ENCODE measurements around the gene TGFBR2. TPM values are rescaled to one million over a fixed set of nuclear protein-coding genes. Genes with fewer than 3 reads are reported as not detected.

TGFBR2 gene
- total RNA-seq, 1 experiment from 2014 or later: 48.2 TPM

- POLR2A ChIA-PET (ENCODE audit: unreplicated experiment): no interaction called here
- no peak for ATAC-seq
- Histone ChIP-seq H3K27me3 (ENCODE audit: low read length) (no peaks in the 10 kb centered on the region), H3K9me3 (ENCODE audit: low read length) (no peaks in the 10 kb centered on the region), H2AFZ (ENCODE audit: low read length) (no peak overlapping the region), H3K4me3 (ENCODE audit: low read length) (no peak overlapping the region), H3K9me2 (replicated peaks; ENCODE audit: low read length) (no peaks in the 10 kb centered on the region), H4K20me1 (ENCODE audit: low read length) (peaks cover 12% of the 10 kb centered on the region), H3F3A (ENCODE audit: low read length, unreplicated experiment) (no peaks in the 10 kb centered on the region), H3K4me1 (ENCODE audit: insufficient read depth, low read length) (peaks cover 23% of the 10 kb centered on the region), H3K9ac (ENCODE audit: low read length) (no peak overlapping the region), H3K79me2 (ENCODE audit: low read length) (peaks cover 98% of the 10 kb centered on the region), H3K36me3 (ENCODE audit: low read depth, low read length) (peaks cover 65% of the 10 kb centered on the region), H3K4me2 (ENCODE audit: low read length) (no peak overlapping the region), H3K27ac (ENCODE audit: low read length) (no peak overlapping the region)
- intact Hi-C loops (cut with micrococcal nuclease): no loop called here
- no TSS peak for BruUV-seq (replicated peaks)
- CTCF ChIA-PET: no interaction called here
- TF ChIP-seq EZH2phosphoT487 (IDR thresholded peaks at IDR 0.05; ENCODE audit: borderline replicate concordance, low read length): no peak
- TF ChIP-seq EZH2 (IDR thresholded peaks at IDR 0.05; ENCODE audit: low read length, unreplicated experiment): no peak
- no peak for TF ChIP-seq CTCF (conservative IDR thresholded peaks at IDR 0.05; ENCODE audit: low read depth, low read length)
- DNase-seq: no peak
Measured at GRCh38 chr3:30633718-30634117, 27.3 kb downstream of the TGFBR2 start.

GRCh38 chr3:30634761-30635735 lies 28.6 kb downstream of the TGFBR2 start:
- H3K79me2 ChIP-seq (ENCODE audit: low read length): peaks cover 98% of the 10 kb centered on the region
- no peak overlapping the region for H3K4me2 ChIP-seq (ENCODE audit: low read length)
- ATAC-seq: no peak
- H3K36me3 ChIP-seq (ENCODE audit: low read depth, low read length): peaks cover 52% of the 10 kb centered on the region
- no peak overlapping the region for H3K9ac ChIP-seq (ENCODE audit: low read length)
- intact Hi-C loops (cut with micrococcal nuclease): no loop called here
- H3F3A ChIP-seq (ENCODE audit: low read length, unreplicated experiment): no peaks in the 10 kb centered on the region
- H3K4me1 ChIP-seq (ENCODE audit: insufficient read depth, low read length): peaks cover 23% of the 10 kb centered on the region
- CTCF ChIA-PET: no interaction called here
- no TSS peak for BruUV-seq (replicated peaks)
- peaks cover 12% of the 10 kb centered on the region for H4K20me1 ChIP-seq (ENCODE audit: low read length)
- H3K4me3 ChIP-seq (ENCODE audit: low read length): no peak overlapping the region
- DNase-seq: no peak
- no peaks in the 10 kb centered on the region for H3K9me2 ChIP-seq (replicated peaks; ENCODE audit: low read length)
- no peak overlapping the region for H2AFZ ChIP-seq (ENCODE audit: low read length)
- POLR2A ChIA-PET (ENCODE audit: unreplicated experiment): interaction anchor here (0.7 kb wide), 1 partner anchor 89 kb away, joined by 3 read pairs; no protein-coding TSS in a partner anchor
- H3K27me3 ChIP-seq (ENCODE audit: low read length): no peaks in the 10 kb centered on the region
- no peak for TF ChIP-seq CTCF (conservative IDR thresholded peaks at IDR 0.05; ENCODE audit: low read depth, low read length)
- no peak for TF ChIP-seq EZH2 (IDR thresholded peaks at IDR 0.05; ENCODE audit: low read length, unreplicated experiment)
- no peak for TF ChIP-seq EZH2phosphoT487 (IDR thresholded peaks at IDR 0.05; ENCODE audit: borderline replicate concordance, low read length)
- no peak overlapping the region for H3K27ac ChIP-seq (ENCODE audit: low read length)
- no peaks in the 10 kb centered on the region for H3K9me3 ChIP-seq (ENCODE audit: low read length)

Data from PC-3 (cell line).